IPS-NIHi7 (cell line): Measurements from ENCODE around the gene PPP3CA.
"Not testable (repeated sequence)": the region's sequence is repeated elsewhere in the genome, so short reads cannot be mapped to it uniquely, and the experiment has no call there.

Experiments used
- DNase-seq: peaks from one replicate; pipeline ENCODE4 v3.0.0; 2012; ENCODE audit warnings: mixed read lengths; ENCODE audit errors: extremely low spot score

Gene PPP3CA

DNA sequence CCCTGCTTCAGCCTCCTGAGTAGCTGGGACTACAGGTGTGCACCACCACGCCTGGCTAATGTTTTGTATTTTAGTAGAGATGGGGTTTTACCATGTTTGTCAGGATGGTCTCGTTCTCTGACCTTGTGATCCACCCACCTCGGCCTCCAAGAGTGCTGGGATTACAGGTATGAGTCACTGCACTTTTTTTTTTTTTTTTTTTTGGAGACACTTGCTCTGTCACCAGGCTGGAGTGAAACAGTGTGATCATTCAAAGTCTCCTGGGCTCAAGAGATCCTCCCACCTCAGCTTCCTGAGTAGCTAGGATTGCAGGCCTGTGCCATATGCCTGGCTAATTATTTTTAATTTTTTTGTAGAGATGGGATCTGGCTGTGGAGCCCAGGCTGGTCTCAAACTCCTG lies 338.8 kb downstream of the PPP3CA start:
- no peak for DNase-seq

DNA sequence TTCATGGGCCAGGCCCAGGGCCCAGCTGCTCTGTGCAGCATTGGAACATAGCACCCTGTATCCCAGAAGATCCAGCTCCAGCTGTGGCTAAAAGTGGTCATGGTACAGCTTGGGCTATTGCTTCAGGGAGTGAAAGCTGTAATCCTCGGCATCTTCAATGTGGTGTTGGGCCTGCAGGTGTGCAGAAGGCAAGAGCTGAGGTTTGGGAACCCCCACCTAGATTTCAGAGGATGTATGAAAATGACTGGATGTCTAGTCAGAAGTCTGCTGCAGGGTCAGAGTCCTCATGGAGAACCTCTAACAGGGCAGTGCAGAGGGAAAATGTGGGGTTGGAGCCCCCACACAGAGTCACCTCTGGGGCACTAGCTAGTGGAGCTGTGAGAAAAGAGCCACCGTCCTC lies 341.7 kb downstream of the PPP3CA start:
- DNase-seq: no peak

DNA sequence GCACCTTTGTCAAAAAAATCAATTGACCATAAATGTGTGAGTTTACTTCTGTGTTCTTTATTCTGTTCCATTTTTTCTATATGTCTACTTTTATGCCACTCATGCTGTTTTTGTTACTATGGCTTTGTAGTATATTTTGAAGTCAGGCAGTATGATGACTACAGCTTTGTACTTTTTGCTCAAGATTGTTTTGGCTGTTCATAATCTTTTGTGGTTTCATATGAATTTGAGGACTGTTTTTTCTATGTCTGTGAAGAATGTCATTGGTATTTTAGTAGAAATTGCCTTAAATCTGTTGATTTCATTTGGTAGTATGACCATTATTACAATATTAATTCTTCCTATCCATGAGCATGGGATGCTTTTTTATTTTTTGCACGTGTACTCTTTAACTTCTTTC lies 346.8 kb downstream of the PPP3CA start:
- no peak for DNase-seq

DNA sequence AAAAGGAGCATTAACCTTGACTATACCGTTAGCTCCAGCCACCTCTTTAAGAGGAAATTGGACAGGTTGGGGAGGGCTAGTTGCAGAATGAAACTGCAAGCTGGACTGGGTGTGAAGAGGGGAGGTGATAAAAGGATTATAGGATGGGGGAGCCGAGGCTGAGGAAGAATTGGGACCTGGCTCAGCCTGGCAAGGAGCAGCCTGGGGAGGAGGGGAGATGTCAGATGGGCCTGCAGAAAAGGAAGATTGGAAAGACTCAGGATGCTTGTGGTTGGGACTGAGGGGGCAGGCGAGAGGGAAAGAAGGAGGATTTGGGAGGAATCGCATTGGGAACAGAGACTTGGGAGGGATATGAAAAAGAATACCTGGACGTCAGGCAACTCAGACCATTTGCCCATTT lies 351.7 kb downstream of the PPP3CA start:
- no peak for DNase-seq

DNA sequence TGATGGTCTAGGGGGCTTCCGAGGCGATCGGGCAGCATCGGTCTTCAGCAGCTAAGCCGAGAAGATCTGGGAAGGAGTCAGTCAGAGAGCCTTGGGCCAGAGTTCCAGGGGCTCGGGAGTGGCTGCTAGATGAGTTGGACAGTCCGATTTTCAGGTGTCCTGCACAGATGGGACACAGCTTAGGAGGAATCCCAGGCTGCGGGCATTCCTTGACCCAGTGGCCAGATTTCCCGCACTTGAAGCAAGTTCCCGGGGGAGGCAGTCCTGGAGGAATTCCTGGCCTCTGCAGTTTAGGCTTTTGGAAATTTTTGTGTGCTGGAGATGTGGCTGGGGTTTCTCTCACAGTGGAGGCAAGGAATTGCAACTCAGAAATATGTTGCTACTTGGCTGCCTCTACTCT lies 352.3 kb downstream of the PPP3CA start:
- not testable (repeated sequence) for DNase-seq

DNA sequence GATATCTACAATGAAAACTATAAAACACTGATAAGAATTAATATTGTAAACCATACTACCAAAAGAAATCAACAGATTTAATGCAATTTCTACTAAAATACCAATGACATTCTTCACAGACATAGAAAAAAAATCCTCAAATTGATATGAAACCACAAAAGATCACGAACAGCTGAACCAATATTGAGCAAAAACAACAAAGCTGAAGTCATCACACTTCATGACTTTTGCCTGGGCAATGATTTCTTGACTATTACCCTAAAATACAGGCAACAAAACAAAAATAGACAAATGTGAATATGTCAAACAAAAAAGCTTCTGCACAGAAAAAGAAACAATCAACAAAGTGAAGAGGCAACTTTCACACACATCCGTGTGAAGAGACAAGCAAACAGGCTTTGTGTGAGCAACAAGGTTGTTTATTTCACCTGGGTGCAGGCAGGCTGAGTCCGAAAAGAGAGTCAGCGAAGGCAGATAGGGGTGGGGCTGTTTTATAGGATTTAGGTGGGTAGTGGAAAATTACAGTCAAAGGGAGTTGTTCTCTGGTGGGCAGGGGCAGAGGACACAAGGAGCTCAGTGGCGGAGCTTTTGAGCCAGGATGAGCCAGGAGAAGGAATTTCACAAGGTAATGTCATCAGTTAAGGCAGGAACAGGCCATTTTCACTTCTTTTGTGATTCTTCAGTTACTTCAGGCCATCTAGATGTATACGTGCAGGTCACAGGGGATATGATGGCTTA lies 355.8 kb downstream of the PPP3CA start:
- not testable (repeated sequence) for DNase-seq

DNA sequence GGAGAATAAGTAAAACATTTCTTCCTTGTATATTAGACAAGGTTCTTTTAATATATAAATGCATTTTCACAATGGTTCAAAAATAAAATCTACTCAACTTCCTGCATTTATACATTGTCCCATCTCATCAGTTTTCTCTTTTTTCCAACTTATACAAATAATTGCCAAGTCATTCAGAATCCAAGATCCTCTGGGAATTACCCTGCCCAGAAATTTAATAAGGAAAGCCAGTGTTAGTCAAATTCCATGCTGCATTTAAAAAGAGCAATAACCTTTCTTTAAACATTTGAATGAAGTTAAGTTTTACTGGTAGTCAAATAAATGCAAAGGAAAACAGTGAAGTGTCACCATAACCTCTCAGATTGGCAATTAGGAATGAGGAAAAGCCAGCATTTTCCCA lies 357.9 kb downstream of the PPP3CA start:
- no peak for DNase-seq

DNA sequence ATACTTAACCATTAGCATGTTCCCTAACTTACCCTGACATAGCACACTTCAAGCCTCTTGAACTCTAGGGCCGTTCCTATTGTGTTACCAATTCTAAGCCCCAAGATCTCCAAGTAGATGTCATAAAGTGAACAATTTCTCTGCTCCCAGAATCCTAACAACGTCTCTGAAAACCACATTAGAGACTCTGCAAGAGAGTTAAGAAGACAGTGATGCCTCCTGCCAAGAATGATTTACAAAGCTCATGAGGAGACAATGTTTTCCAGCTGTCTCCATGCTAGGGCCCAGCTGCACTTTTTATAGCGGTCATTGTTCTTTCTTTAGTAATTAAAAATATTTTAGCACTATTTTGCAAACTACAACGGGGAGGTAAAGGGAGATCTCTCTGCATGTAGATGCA lies 358.4 kb downstream of the PPP3CA start:
- DNase-seq: no peak

DNA sequence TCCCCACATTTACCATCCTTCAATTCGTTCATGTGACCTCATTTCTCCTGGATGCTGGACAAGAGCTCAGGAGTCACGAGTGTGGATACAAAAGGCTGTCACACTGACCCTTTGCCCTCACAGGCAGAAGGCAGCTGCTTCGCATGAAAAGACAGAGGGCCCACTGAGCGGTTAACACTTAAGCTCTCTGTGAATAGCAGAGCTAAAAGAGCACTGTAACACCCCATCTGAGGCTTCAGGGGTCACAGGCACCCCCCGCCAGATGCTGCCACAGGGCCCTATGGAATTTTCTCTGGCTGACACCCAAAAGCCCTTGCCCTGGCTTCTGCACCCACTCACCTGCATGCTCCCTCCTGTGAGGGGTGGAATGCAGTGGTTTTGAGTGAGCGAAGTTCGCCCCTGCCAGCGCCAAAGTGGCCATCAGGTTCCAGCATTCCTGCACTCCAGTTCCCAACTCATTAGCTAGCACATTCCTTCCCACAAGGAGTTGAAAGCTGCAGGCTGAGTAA lies 360.9 kb downstream of the PPP3CA start:
- no peak for DNase-seq

DNA sequence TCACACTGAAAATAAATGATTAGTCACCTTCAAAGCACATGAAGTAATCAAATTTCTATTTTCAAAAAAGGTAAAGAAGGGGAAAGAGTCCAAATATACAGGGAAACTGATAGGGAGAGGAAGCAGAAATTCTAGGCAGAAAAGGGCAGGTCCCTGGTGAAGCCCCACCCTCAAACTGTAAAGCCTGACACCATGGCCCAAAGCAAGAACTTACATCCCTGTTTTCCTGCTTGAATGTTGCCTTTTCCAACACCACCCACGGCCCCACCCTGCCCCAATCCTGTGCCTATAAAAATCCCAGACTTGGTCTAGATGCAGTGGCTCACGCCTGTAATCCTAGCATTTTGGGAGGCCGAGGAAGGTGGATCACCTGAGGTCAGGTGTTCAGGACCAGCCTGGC lies 361.8 kb downstream of the PPP3CA start:
- no peak for DNase-seq

DNA sequence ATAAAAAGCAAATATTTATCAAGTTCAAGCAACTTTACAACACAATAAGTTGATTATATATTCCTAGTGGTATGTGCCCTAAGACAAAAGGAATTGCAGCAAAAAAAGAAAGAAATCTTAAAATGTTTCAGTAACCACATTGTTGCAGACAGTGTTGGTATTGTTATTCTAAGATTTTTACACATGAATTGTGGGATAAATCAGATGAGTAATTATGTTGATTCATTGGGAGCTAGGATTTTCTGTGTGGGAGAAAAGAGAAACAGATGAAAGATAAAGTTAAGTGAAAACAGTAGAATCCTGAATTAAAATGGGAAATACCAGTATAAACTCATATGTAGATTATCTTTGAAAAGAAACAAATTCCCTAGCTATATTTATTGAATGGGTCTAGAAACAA lies 362.4 kb downstream of the PPP3CA start:
- DNase-seq: no peak

DNA sequence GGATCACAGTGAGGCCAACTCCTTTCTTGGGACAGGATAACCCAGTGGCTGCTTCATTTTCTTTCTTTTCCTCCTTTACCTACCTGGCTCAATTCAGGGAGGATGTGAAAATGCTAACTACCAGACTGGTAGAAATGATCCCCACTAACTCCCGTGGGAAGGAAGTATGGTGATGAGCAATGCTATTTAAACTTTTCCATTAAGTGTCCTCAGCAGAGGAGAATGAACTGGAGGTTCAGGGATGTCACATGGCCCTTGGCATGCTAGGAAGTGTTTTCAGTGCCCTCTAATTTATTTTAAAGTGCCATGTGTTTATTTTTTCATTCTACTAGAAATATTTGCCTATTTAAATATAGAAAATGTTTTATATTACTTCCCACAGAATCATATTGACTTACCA lies 363.9 kb downstream of the PPP3CA start:
- DNase-seq: no peak

DNA sequence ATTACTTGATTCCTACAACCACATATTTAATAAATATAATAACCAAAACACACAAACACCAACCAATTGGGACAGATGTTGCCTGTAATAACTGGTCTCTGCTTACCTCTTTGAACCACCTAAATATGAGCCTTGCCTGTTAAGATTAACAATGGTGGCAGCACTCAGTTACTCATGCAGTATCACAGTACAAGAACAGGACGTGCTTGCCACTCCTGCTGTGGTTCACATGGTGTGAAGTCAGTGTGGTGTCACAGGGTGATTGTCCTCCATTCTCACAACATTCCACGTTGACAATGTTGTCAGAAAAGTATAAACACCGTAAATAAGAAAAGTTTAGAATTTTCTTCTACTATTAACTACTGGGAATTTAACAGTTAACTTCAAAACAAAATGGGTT lies 365.0 kb downstream of the PPP3CA start:
- DNase-seq: no peak

DNA sequence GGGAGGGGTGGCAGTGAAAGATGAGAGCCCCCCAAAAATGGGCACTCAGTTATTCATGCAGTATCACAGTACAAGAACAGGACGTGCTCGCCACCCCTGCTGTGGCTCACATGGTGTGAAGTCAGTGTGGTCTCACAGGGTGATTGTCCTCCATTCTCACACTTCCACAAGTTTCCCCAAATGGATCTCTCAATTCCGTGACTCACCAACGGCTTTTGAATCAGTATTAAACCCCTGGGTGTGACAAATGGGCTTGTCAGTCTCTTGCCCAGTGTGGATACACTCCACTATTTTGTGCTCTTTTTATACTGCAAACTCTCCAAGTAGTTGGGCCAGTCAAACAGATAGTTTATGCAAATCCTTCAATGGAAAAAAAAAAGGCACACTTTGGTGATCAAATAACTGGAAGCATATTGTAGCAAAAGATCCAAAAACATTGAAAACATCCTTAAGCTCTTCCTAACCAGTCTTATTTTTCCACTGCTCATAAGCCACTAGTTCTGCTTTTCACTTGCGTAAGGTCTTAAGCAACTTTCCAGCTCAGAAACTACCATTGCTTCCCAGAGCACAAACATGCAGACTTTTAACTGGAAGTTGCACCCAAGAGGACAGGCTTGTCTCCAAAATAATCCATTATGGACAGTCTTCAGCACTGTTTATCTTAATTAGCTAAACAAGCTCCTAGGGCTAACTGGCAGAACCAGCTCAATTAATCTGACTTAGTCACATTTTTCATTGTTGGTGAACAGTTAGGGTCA lies 365.7 kb downstream of the PPP3CA start:
- no peak for DNase-seq

DNA sequence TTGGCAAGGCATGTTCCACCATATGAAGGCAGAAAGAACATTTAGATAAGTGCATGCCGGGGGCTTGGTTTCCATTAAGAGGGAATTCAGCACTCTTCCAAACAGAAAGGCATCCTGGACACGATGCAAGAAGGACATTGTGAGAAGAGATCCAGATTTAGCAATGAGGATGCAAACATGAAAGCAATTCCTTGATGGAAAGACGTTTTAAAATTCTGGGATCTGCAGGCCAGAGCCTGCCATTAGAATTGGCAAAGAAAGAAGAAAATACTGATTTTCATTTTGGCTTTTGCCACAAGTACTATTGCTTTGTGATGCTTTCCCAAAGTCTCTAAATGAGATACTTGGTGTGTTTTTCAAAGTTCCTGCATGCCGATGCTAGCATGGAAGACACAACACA lies 367.6 kb downstream of the PPP3CA start:
- DNase-seq: no peak

DNA sequence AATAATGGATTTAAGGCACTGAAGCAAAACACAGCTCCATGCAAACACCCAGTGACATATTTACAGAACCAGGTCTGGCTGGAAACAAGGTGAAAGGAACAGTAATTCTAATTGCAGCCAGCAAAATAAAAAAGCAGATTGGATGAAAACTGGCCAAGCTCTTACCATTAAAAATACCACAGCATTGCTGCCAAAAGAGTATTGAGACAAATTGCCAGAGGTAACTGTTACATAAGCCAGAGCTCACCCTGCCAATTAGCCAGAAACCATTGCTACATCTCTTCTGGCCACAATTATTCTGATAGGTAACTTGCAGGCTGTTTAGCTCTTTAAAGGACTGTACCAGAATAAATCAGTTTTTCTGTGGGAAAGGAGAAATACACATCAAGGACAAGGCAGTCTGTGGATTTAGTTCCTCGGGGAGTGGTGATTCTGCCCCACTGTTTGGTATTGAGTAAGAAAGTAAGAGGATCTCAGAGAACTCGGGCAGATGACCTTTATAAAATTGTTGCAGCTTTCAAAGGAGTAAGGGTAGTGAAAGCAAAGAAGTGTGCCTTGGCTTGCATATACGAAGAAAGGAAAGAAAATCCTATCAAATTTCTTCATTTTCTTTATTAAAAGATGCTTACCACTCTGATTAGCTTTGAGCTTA lies 369.5 kb downstream of the PPP3CA start:
- DNase-seq: no peak

DNA sequence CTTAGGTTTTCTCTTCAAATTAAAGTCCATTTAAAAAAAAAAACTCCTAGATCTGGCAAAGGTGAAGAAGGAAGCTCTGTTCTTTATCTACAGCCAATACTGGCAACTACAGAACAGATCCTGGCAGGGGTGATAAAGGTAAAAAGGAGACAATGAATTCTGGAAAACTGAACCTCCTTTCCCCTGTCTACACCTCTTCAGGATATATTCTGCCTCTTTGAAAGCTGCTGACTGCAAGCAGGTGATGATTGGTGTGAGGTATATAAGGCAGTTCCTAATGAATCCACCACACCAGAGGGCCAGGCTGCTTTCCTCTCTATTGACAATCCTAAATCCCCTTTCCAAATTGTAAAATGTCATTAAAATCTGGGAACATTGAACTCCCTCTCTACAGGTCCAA lies 370.1 kb downstream of the PPP3CA start:
- no peak for DNase-seq
